Measurements from ENCODE around the gene MCM5. TPM values are rescaled to one million over a fixed set of nuclear protein-coding genes. Genes with fewer than 3 reads are reported as not detected.

The MCM5 gene
- total RNA-seq, 1 donor from 2014 or later = 12.8 TPM

DNA sequence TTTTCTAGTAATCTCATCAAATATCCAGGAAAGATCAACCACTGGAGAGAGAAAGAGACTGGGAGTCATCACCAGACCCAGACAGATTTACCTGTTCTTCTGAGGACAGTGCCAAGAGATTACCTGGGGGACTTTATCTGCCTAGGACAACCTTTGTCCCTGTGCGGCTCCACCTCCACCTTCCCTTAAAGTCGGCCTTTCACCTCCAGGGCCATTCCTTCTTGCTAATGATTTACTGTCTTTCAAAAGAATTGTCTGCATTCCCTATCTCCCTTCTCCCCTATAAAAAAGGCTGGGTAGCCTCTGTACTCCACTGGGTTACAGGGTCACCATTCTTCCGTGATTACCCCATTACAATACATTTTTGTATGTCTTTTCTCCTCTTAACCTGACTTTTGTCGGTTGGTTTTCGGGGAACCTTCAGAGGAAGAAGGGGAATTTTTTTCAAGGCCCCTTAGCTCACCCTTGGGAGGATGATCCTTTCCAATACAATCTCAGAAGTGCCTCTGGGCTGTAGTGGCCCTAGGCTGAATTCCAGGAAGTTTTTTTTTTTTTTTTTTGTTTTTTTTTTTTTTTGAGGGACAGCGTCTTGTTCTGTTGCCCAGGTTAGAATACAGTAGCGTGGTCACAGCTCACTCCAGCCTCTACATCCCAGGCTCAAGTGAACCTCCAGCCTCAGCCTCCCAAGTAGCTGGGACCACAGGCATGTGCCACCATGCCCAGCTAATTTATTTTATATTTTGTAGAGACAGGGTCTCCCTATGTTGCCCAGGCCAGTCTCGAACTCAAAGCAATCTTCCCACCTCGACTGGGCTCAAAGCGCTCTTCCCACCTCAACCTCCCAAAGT is 20.6 kb upstream of the MCM5 start:
- Histone ChIP-seq H3K9ac (ENCODE audit: low read length) (no peak overlapping the region), H3K36me3 (ENCODE audit: insufficient read depth, low read length) (no peaks in the 10 kb centered on the region), H4K20me1 (ENCODE audit: insufficient read depth, low read length) (no peaks in the 10 kb centered on the region), H3K27ac (ENCODE audit: low read depth, low read length) (no peak overlapping the region), H3K4me1 (ENCODE audit: insufficient read depth, low read length) (peaks cover 28% of the 10 kb centered on the region), H3K4me3 (ENCODE audit: insufficient read depth, low read depth, low read length) (no peak overlapping the region), H2AFZ (ENCODE audit: low read depth, low read length) (no peak overlapping the region), H3K27me3 (ENCODE audit: insufficient read depth, low read length) (no peaks in the 10 kb centered on the region), H3K9me3 (ENCODE audit: insufficient read depth, low read depth, low read length) (no peaks in the 10 kb centered on the region), H3K4me2 (ENCODE audit: low read length) (no peak overlapping the region), H3K79me2 (ENCODE audit: insufficient read depth, low read length) (no peaks in the 10 kb centered on the region)
- no peaks in the 10 kb centered on the region for H3K27me3 Mint-ChIP-seq (ENCODE audit: low read depth, unreplicated experiment)
- no peak for TF ChIP-seq EZH2 (IDR thresholded peaks at IDR 0.05; ENCODE audit: insufficient read depth, low read length)
- TF ChIP-seq, protein P1, sequence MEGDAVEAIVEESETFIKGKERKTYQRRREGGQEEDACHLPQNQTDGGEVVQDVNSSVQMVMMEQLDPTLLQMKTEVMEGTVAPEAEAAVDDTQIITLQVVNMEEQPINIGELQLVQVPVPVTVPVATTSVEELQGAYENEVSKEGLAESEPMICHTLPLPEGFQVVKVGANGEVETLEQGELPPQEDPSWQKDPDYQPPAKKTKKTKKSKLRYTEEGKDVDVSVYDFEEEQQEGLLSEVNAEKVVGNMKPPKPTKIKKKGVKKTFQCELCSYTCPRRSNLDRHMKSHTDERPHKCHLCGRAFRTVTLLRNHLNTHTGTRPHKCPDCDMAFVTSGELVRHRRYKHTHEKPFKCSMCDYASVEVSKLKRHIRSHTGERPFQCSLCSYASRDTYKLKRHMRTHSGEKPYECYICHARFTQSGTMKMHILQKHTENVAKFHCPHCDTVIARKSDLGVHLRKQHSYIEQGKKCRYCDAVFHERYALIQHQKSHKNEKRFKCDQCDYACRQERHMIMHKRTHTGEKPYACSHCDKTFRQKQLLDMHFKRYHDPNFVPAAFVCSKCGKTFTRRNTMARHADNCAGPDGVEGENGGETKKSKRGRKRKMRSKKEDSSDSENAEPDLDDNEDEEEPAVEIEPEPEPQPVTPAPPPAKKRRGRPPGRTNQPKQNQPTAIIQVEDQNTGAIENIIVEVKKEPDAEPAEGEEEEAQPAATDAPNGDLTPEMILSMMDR (IDR thresholded peaks at IDR 0.05; ENCODE audit: insufficient read depth, low read depth, low read length) = no peak
- H3K4me3 Mint-ChIP-seq (ENCODE audit: unreplicated experiment) = no peak overlapping the region
- H3K27ac Mint-ChIP-seq (ENCODE audit: unreplicated experiment) = peak overlapping the region; percentile 53
- H3K36me3 Mint-ChIP-seq (ENCODE audit: low read depth, unreplicated experiment) = peaks cover 6% of the 10 kb centered on the region
- peaks cover 24% of the 10 kb centered on the region for H3K4me1 Mint-ChIP-seq (ENCODE audit: low read depth, unreplicated experiment)
- H3K9me3 Mint-ChIP-seq (ENCODE audit: unreplicated experiment) = no peaks in the 10 kb centered on the region
- DNase-seq (ENCODE audit: low read depth) (no peak), FAIRE-seq (no peak)

DNA sequence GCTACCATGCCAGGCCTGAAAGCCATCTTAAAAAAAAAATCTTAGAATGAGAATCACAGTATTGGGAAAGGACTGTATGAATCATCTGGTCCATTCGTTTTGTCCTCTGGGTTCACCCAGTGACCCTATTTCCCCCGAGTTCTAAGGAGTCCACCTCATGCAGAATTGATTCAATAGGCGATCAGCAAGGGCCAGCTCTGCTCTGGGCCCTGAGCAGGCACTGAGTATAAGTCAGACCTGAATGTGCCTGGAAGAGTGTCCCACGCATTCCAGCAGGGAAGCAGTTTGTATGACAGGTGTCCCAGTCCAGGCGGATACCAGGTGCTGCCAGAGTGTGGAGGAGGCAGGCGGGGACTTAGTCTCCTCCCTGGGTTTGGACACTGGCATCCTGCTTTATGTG is 19.9 kb upstream of the MCM5 start:
- Mint-ChIP-seq H3K27ac (ENCODE audit: unreplicated experiment) (no peak overlapping the region), H3K27me3 (ENCODE audit: low read depth, unreplicated experiment) (no peaks in the 10 kb centered on the region), H3K4me3 (ENCODE audit: unreplicated experiment) (peak overlapping the region; percentile 76), H3K4me1 (ENCODE audit: low read depth, unreplicated experiment) (peaks cover 24% of the 10 kb centered on the region), H3K36me3 (ENCODE audit: low read depth, unreplicated experiment) (peaks cover 6% of the 10 kb centered on the region), H3K9me3 (ENCODE audit: unreplicated experiment) (no peaks in the 10 kb centered on the region)
- H2AFZ ChIP-seq (ENCODE audit: low read depth, low read length) = no peak overlapping the region
- no peaks in the 10 kb centered on the region for H3K36me3 ChIP-seq (ENCODE audit: insufficient read depth, low read length)
- no peak overlapping the region for H3K4me2 ChIP-seq (ENCODE audit: low read length)
- FAIRE-seq (no peak), DNase-seq (ENCODE audit: low read depth) (no peak)
- no peaks in the 10 kb centered on the region for H3K9me3 ChIP-seq (ENCODE audit: insufficient read depth, low read depth, low read length)
- no peak overlapping the region for H3K9ac ChIP-seq (ENCODE audit: low read length)
- no peaks in the 10 kb centered on the region for H3K79me2 ChIP-seq (ENCODE audit: insufficient read depth, low read length)
- no peak overlapping the region for H3K27ac ChIP-seq (ENCODE audit: low read depth, low read length)
- no peaks in the 10 kb centered on the region for H4K20me1 ChIP-seq (ENCODE audit: insufficient read depth, low read length)
- H3K27me3 ChIP-seq (ENCODE audit: insufficient read depth, low read length) = no peaks in the 10 kb centered on the region
- TF ChIP-seq EZH2 (IDR thresholded peaks at IDR 0.05; ENCODE audit: insufficient read depth, low read length) = no peak
- TF ChIP-seq, protein P1 (IDR thresholded peaks at IDR 0.05; ENCODE audit: insufficient read depth, low read depth, low read length) = no peak
- H3K4me1 ChIP-seq (ENCODE audit: insufficient read depth, low read length) = peaks cover 27% of the 10 kb centered on the region
- no peak overlapping the region for H3K4me3 ChIP-seq (ENCODE audit: insufficient read depth, low read depth, low read length)
